Caco-2 (cell line): ENCODE data around the gene TIMP4. TPM values are rescaled to one million over a fixed set of nuclear protein-coding genes. Genes with fewer than 3 reads are reported as not detected.

Experiments used
- BruUV-seq: library from RNA; stranded (reverse); fragments of 400-500 nt; replicated peaks from 2 replicates; lab custom pipeline; 2021; lab: Mats Ljungman, UMichigan
- CTCF ChIA-PET: fragments of 300-600 bp; sonication (Branson Sonifier 250); formaldehyde crosslinking; loops from one replicate; lab custom pipeline; 2022; ENCODE audit warnings: antibody characterized with exemption; lab: Charles Lee
- POLR2A ChIA-PET: fragments of 300-600 bp; sonication (Branson Sonifier 250); formaldehyde crosslinking; loops from one replicate; lab custom pipeline; 2022; ENCODE audit warnings: antibody characterized with exemption; lab: Charles Lee
- DNase-seq, 2 experiments: peaks; one replicate each; pipeline versions ENCODE4 v3.0.0 to v3.0.0-alpha.2; 2020 to 2022
- H3K27me3 ChIP-seq: replicated peaks from 2 replicates; pipeline ENCODE4 v1.6.0; 2011; ENCODE audit warnings: low read length; ENCODE audit not compliant: control insufficient read depth, insufficient read depth
- H3K36me3 ChIP-seq: 2 replicates; pipeline ENCODE4 v1.5.1; 2011; ENCODE audit warnings: low read length; ENCODE audit not compliant: control insufficient read depth, insufficient read depth
- H3K4me1 ChIP-seq: fragments of 250-450 bp; sonication (Bioruptor Pico); 2 replicates; pipeline ENCODE4 v1.5.1; 2020; ENCODE audit warnings: mild to moderate bottlenecking
- H3K4me3 ChIP-seq: 2 replicates; pipeline ENCODE4 v1.5.1; 2011; ENCODE audit warnings: low read depth, mild to moderate bottlenecking, control low read depth, low read length
- H3K9me3 ChIP-seq: fragments of 250-450 bp; sonication (Bioruptor Pico); 2 replicates; pipeline ENCODE4 v1.5.1; 2020; ENCODE audit warnings: mild to moderate bottlenecking, moderate library complexity
- H3K27ac Mint-ChIP-seq: one replicate; pipeline ENCODE4 v1.8.0; 2022; ENCODE audit warnings: mixed read lengths; ENCODE audit not compliant: unreplicated experiment
- H3K27me3 Mint-ChIP-seq: one replicate; pipeline ENCODE4 v1.8.0; 2022; ENCODE audit warnings: mixed read lengths; ENCODE audit not compliant: insufficient read depth, unreplicated experiment
- H3K36me3 Mint-ChIP-seq: one replicate; pipeline ENCODE4 v1.8.0; 2022; ENCODE audit warnings: mild to moderate bottlenecking, mixed read lengths; ENCODE audit not compliant: insufficient read depth, unreplicated experiment
- H3K4me1 Mint-ChIP-seq: one replicate; pipeline ENCODE4 v1.8.0; 2022; ENCODE audit warnings: low read depth, mixed read lengths; ENCODE audit not compliant: unreplicated experiment
- H3K4me3 Mint-ChIP-seq: one replicate; pipeline ENCODE4 v1.8.0; 2022; ENCODE audit warnings: mild to moderate bottlenecking, moderate library complexity, mixed read lengths; ENCODE audit not compliant: unreplicated experiment
- H3K9me3 Mint-ChIP-seq: one replicate; pipeline ENCODE4 v1.8.0; 2022; ENCODE audit warnings: mixed read lengths; ENCODE audit not compliant: unreplicated experiment
- CTCF ChIP-seq, 2 experiments: fragments of 200-600 bp in 1 of 2; IDR thresholded peaks; 1 replicate in 1 of 2; 2 replicates in 1 of 2; pipeline versions ENCODE4 v1.5.1 to v1.8.0; 2011 to 2022; ENCODE audit warnings: antibody characterized with exemption in 1 of 2, control low read depth in 1 of 2, inconsistent platforms in 1 of 2, low read depth in 1 of 2, low read length in 1 of 2, mild to moderate bottlenecking in 1 of 2, moderate library complexity in 1 of 2; ENCODE audit not compliant: insufficient read depth in 1 of 2, severe bottlenecking in 1 of 2, unreplicated experiment in 1 of 2
- intact Hi-C: fragments of 100-400 bp; cut with micrococcal nuclease; formaldehyde crosslinking; loops from one replicate; pipeline ENCODE4 v1.10.0; 2022; ENCODE audit not compliant: unreplicated experiment
- total RNA-seq: library from RNA; stranded (reverse); gene quantifications from 2 replicates; pipeline ENCODE4 v1.2.3, GENCODE V29; 2022

TIMP4 gene
- total RNA-seq, 1 experiment from 2014 or later, result 1.4 TPM

- H3K27me3 ChIP-seq, result no peaks in the 10 kb centered on the region
- Mint-ChIP-seq H3K9me3 (no peaks in the 10 kb centered on the region), H3K27me3 (no peaks in the 10 kb centered on the region), H3K27ac (no peak overlapping the region), H3K4me1 (peaks cover 15% of the 10 kb centered on the region), H3K36me3 (peaks cover 4% of the 10 kb centered on the region), H3K4me3 (no peak overlapping the region)
- DNase-seq, result no peak
- no peak for TF ChIP-seq CTCF (IDR thresholded peaks at IDR 0.05; ENCODE audit: insufficient read depth in 1 of 2, low read depth in 1 of 2, low read length in 1 of 2, severe bottlenecking in 1 of 2, unreplicated experiment in 1 of 2)
- H3K36me3 ChIP-seq, result no peaks in the 10 kb centered on the region
- intact Hi-C loops, result no loop called here
- no peak overlapping the region for H3K4me3 ChIP-seq
- ChIA-PET POLR2A (no interaction called here), CTCF (interaction anchor here (0.6 kb wide), 1 partner anchor 20 kb away, joined by 3 read pairs; no protein-coding TSS in a partner anchor)
- H3K4me1 ChIP-seq, result peaks cover 25% of the 10 kb centered on the region
- no TSS peak for BruUV-seq
- no peaks in the 10 kb centered on the region for H3K9me3 ChIP-seq
Observed at GRCh38 chr3:12147049-12147780, 11.5 kb downstream of the TIMP4 start.

GRCh38 chr3:12143949-12144504, 14.7 kb downstream of the TIMP4 start:
- POLR2A ChIA-PET, result no interaction called here
- H3K4me1 Mint-ChIP-seq, result no peaks in the 10 kb centered on the region
- Histone ChIP-seq H3K4me1 (no peaks in the 10 kb centered on the region; the same call in 1 of the 2 replicates), H3K9me3 (no peaks in the 10 kb centered on the region), H3K36me3 (no peaks in the 10 kb centered on the region), H3K27me3 (no peaks in the 10 kb centered on the region), H3K4me3 (no peak overlapping the region)
- CTCF ChIA-PET, result no interaction called here
- TF ChIP-seq CTCF (IDR thresholded peaks at IDR 0.05; ENCODE audit: insufficient read depth in 1 of 2, low read depth in 1 of 2, low read length in 1 of 2, severe bottlenecking in 1 of 2, unreplicated experiment in 1 of 2), result no peak
- no TSS peak for BruUV-seq
- no peak for DNase-seq
- intact Hi-C loops, result no loop called here
- H3K9me3 Mint-ChIP-seq, result no peaks in the 10 kb centered on the region
- H3K36me3 Mint-ChIP-seq, result no peaks in the 10 kb centered on the region
- no peak overlapping the region for H3K27ac Mint-ChIP-seq
- no peaks in the 10 kb centered on the region for H3K27me3 Mint-ChIP-seq
- H3K4me3 Mint-ChIP-seq, result no peak overlapping the region

- CTCF ChIA-PET, result no interaction called here
- H3K4me3 ChIP-seq, result no peak overlapping the region
- BruUV-seq, result no TSS peak
- POLR2A ChIA-PET, result no interaction called here
- no peaks in the 10 kb centered on the region for H3K4me1 ChIP-seq
- H3K27me3 ChIP-seq, result no peaks in the 10 kb centered on the region
- no peaks in the 10 kb centered on the region for H3K27me3 Mint-ChIP-seq
- no peak for TF ChIP-seq CTCF (IDR thresholded peaks at IDR 0.05; ENCODE audit: insufficient read depth in 1 of 2, low read depth in 1 of 2, low read length in 1 of 2, severe bottlenecking in 1 of 2, unreplicated experiment in 1 of 2)
- no peaks in the 10 kb centered on the region for H3K9me3 ChIP-seq
- intact Hi-C loops, result no loop called here
- H3K36me3 Mint-ChIP-seq, result no peaks in the 10 kb centered on the region
- H3K36me3 ChIP-seq, result no peaks in the 10 kb centered on the region
- no peak overlapping the region for H3K4me3 Mint-ChIP-seq
- no peaks in the 10 kb centered on the region for H3K4me1 Mint-ChIP-seq
- H3K9me3 Mint-ChIP-seq, result no peaks in the 10 kb centered on the region
- no peak overlapping the region for H3K27ac Mint-ChIP-seq
- DNase-seq, result no peak
Observed at GRCh38 chr3:12142476-12142875, 16.2 kb downstream of the TIMP4 start.
